HepG2 (cell line): Measurements from ENCODE around the gene SQOR.

Experiments used
- CREM ChIP-seq, 2 experiments: sonication (generic) in 1 of 2; formaldehyde crosslinking in 1 of 2; IDR thresholded peaks; 2 replicates each; pipeline versions ENCODE4 v1.4.0 to v1.6.1; 2016 to 2020; ENCODE audit warnings: antibody characterized with exemption in 1 of 2, mild to moderate bottlenecking in 1 of 2, missing genetic modification reagents in 1 of 2
- CTCF ChIP-seq: sonication (generic); formaldehyde crosslinking; IDR thresholded peaks from 2 replicates; pipeline ENCODE4 v1.5.0; 2020; ENCODE audit warnings: mild to moderate bottlenecking, missing genetic modification reagents, moderate library complexity
- ESRRA ChIP-seq: sonication (generic); formaldehyde crosslinking; IDR thresholded peaks from 2 replicates; pipeline ENCODE4 v1.5.1; 2020; ENCODE audit warnings: mild to moderate bottlenecking, low read depth, missing genetic modification reagents
- MAFK ChIP-seq, 2 experiments: IDR thresholded peaks in 1 of 2; conservative IDR thresholded peaks in 1 of 2; 2 replicates each; pipeline ENCODE4 v1.6.1; 2011; ENCODE audit warnings: improper control_type of control experiment in 2 of 2, low read length in 2 of 2
- RFX5 ChIP-seq: IDR thresholded peaks from 2 replicates; pipeline ENCODE4 v1.6.1; 2011; ENCODE audit warnings: low read depth, low read length, improper control_type of control experiment
- SP1 ChIP-seq, 2 experiments: fragments of 450-650 bp in 1 of 2; sonication (generic) in 1 of 2; formaldehyde crosslinking in 1 of 2; IDR thresholded peaks; 2 replicates each; pipeline versions ENCODE4 v1.4.0 to v1.6.1; 2016 to 2020; ENCODE audit warnings: missing genetic modification reagents in 1 of 2
- SUZ12 ChIP-seq: fragments of 150-350 bp; IDR thresholded peaks from 2 replicates; pipeline ENCODE4 v1.6.1; 2014; ENCODE audit warnings: low read depth, low read length
- ZBTB26 ChIP-seq: IDR thresholded peaks from 2 replicates; pipeline ENCODE4 v1.6.1; 2016; ENCODE audit warnings: missing compliant biosample characterization, missing genetic modification reagents, borderline replicate concordance
- ZNF3 ChIP-seq: IDR thresholded peaks from 2 replicates; pipeline ENCODE4 v1.7.0; 2017; ENCODE audit warnings: inconsistent platforms

GRCh38 chr15:45668386-45668785, 33.6 kb downstream of the SQOR start:
- TF ChIP-seq SUZ12 (no peak), ZBTB26 (CRISPR knock-in tag) (no peak), MAFK (conservative IDR thresholded peaks at IDR 0.05 in 1 of 2, IDR thresholded peaks at IDR 0.05 in 1 of 2; ENCODE audit: low read length in 2 of 2) (no peak), CTCF (CRISPR knock-in tag) (no peak), ZNF3 (CRISPR knock-in tag) (no peak), RFX5 (no peak), CREM (IDR thresholded peaks at IDR 0.05) (no peak), CREM (CRISPR knock-in tag; IDR thresholded peaks at IDR 0.05) (no peak), SP1 (IDR thresholded peaks at IDR 0.05) (no peak), SP1 (CRISPR knock-in tag; IDR thresholded peaks at IDR 0.05) (no peak), ESRRA (CRISPR knock-in tag) (no peak)
